ENCODE data around the gene HOXA5.
A peak's percentile ranks its signal among the peaks of the same experiment; 100 is the strongest.

Gene HOXA5

DNA sequence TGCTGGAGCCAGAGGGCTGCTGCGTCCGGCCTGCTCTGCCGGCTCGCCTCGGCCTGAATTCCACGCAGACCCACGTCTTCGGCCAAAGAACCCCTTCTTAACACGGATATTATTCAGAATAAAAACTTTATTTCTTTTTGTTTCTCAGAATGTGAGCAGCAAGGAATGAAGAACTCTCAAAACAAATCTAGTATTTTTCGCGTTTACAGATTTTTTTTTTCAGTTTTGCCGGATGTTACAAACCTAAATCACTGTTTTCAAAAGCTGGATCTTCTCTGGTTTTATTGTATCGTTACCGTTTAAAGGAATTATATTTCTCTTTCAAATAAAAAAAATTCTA is 36.6 kb downstream of the HOXA5 start:
- no peak for DNase-seq (ENCODE audit: low read depth)

GRCh38 chr7:27106181-27106900 is 37.1 kb downstream of the HOXA5 start:
- no peak for DNase-seq (ENCODE audit: low read depth)

DNA sequence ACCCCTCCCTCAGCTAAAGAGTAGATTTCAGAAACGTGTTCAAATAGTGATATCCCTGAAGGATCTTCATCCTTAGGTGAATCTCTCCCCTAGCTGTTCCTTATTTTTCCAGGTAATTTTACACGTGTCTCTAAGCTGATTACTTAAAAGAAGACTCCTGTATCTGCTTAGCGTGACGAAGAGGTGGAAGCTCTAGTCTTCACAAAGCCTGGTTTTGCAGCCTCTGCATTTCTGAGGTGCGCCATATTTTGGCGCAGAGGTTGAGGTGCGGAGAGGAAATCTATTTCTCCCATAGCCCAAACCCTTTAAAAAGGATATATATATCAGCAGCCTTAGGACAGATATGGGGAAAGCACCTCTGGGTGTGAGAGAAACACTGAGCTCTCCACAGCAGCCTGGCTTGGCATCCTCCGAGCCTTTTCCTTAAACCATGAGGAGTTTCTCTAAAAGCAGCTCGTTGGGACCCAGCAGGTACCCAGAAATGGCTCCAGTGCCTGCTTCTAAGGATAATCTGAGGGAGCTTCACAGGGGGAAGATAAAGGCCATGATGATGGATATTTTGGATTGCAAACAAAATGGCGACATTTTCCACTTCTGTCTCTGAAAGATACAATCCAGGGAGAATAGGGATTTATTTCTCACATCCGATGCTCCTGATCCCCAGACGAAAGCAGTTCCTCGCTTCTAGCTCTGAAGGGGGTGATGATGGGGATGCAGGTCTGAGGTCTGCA is 38.0 kb downstream of the HOXA5 start:
- no peak for DNase-seq (ENCODE audit: low read depth)

DNA sequence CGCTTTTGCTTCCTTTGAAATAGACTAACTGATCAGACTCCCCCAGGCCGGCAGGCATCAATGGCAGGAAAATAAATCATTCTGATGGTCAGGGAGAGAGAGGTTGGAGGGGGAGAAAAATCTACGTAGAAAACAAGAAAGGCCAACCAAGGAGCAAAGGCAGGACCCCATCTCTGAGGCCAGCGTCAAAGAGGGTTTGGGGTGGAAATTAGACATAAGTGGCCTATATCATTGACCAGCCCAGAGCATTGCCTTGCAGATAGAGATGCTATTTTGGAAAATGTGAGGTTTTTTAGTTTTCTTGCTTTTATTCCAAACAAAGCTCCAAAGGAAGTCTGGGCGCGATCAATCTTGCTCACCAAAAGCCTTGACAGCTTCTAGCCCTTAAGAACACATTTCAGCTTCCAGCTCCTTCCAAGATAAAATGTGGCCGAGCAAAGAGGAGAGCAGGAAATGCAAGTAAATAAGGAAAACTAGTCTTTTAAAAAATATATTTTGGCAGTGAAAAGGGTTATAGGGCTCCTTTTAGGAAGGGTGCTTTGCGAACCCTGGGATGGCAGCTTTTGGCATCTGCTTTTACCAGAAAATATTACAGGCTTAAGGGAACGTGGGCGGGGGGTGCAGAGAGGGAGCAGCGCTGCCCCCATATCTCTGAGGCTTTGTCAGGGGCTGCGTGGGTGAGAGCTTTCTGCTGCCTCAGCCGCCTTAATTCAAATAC is 39.0 kb downstream of the HOXA5 start:
- no peak for DNase-seq (ENCODE audit: low read depth)

DNA sequence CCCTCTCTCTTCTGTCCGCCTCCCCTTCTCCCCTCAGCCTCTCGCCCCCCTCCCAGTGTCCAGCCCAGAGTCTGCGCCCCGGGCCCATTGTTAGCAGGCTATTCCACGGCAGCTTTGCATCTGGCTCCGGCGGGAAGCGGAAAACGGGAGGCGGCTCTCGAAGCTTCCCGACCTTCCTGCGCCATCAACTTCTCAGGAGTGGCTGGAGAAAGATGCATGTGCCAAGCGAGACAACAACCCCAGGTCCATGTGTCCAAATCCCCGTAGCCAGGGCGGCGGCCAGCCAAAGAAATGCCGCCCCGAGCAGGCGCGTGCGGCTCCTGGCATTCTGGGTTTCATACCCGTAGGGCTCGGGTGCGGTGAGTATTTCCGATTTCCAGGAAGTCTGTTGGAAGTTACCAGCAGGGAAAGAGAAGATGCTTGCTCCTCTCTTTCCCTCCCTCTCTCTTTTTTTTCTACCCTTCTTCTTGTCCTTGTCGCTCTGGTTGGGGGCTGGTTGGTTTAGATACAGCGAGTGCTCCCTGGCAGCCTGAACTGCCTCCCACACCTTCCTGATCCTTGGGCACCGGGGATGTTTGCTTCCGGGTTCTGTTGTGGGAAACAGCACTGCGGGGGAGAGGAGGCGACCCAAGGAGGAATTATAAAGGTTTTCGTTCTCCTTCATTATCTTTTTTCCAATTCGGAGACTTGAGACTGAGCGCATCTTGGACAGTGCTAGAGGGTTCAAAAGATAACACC is 39.8 kb downstream of the HOXA5 start:
- no peak for DNase-seq (ENCODE audit: low read depth)

DNA sequence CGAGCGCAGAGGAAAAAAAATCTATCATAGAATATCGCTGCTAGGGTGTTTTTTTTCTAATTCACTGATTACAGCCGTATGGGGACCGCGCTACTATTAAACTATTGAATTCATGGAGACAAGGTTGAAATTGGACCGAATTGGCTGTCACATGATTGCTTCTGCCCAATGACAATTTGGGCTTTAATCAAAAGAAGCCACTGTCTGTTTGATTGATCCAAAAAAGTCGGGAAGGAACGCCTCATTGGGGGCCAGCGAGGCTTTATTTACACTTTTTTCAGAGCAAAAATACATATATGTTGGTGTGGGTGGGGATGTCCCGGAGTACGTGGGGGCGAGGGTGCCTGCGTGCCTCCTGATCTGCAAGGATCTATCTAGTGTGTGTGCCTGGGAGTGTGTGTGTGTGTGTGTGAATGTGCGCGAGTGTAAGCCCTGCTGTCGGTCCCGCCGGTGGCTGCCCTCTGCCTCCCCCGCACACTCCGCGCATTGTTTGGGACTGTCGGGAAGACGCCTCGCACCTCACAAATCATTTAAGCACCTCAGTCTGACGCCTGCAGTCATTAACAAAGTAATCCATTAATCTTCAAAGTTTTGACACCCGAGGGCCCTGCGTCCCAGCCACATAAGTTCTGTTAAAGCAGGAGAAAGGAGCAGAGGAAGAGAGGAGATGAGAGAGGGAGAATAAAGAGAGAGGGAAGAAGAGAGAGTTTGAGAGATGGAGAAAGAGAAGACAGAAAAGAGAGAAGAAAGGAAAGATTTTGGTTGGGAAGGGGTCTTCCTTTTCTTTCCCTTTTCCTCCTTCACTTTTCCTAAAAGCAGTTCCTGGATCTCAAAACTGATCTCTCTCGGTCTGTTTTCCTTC is 40.7 kb downstream of the HOXA5 start, which contains the start of gene HOXA2:
HOXA2 (minus strand) TSS at position 103 of the 862 bp plus-strand sequence. CDS start 183 bp downstream, outside the sequence.
- no peak for DNase-seq (ENCODE audit: low read depth)

DNA sequence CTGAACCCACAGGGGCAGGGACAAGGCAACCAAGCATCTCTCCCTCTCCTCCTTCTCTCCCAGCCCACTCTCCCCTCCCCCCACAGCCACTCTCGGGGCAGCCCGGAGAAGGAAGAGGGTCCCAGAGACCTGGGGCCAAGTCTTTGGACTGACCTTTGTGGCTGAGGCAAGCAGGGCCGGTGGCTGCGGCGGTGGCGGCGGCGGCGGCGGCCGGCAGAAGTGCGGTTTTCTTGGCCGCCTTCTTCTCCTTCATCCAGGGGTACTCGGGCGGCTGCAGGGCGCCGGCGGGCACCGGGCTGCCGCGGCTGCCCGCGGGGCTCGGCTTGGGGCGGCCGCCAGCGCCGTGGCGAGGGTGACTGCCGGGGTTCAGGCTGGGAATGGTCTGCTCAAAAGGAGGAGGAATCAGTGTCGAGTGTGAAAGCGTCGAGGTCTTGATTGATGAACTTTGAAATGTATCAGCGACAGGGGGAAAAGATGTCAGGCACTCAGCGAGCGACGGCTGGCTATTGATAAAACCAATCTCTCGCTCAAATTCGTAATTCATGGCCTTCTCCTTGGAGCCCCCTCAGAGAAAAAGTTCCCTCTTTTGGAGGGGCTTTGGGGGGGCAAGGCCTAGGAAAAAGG is 41.4 kb downstream of the HOXA5 start:
- DNase-seq (ENCODE audit: low read depth) = no peak

DNA sequence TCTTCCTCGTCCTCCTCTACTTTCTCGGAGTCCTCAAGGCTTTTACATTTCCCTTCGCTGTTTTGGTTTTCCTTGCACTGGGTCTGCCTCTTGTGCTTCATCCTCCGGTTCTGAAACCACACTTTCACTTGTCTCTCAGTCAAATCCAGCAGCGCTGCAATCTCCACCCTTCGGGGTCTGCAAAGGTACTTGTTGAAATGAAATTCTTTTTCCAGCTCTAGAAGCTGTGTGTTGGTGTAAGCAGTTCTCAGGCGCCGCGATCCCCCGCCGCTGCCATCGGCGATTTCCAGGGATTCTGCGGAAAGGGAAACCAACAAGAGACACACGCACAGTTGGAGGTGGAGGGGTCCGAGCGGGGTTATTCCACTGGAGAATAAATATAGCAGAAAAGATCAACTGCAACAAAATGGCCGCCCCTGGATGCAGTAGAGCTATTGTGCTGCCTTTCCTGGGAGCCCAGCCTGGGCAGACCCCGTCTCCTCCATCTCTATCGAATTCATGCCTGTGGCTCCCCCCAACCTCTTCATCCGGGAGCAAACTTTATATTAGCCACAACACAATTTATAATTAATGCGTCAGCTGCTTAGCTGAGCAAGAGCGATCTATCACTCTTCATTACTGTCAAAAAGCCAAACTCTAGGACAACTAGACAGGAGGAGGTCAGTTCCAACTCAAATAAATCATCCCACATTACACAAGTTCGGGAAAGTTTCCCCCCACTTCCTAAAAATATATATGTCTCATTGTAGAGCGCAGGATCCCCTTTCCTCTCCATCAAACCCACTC is 42.1 kb downstream of the HOXA5 start:
- DNase-seq (ENCODE audit: low read depth) = no peak

DNA sequence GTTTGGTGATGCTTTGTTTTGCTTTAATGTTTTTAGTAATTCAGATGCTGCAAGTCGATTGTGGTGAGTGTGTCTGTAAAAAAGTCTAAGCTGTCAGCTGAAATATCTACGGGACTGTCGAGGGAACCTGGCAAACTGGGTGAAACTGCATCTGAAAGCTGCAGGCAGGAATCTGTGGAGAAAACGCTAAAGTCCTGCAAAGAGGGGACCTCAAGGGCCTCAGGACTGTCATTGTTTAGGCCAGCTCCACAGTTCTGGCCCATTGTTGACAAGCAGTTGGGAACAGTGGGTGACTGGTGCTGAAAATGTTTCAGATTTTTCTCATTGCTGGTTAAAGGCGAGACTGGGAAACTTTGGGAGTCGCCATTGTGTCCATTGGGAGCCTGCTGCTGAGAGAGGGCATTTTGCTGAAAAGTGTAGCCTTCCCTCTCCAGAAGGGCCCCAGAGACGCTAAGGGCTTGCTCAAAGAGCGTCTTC is 42.7 kb downstream of the HOXA5 start:
- no peak for DNase-seq (ENCODE audit: low read depth)

- no peak for DNase-seq (ENCODE audit: low read depth)
Observed at GRCh38 chr7:27099453-27100370, 43.8 kb downstream of the HOXA5 start.

DNA sequence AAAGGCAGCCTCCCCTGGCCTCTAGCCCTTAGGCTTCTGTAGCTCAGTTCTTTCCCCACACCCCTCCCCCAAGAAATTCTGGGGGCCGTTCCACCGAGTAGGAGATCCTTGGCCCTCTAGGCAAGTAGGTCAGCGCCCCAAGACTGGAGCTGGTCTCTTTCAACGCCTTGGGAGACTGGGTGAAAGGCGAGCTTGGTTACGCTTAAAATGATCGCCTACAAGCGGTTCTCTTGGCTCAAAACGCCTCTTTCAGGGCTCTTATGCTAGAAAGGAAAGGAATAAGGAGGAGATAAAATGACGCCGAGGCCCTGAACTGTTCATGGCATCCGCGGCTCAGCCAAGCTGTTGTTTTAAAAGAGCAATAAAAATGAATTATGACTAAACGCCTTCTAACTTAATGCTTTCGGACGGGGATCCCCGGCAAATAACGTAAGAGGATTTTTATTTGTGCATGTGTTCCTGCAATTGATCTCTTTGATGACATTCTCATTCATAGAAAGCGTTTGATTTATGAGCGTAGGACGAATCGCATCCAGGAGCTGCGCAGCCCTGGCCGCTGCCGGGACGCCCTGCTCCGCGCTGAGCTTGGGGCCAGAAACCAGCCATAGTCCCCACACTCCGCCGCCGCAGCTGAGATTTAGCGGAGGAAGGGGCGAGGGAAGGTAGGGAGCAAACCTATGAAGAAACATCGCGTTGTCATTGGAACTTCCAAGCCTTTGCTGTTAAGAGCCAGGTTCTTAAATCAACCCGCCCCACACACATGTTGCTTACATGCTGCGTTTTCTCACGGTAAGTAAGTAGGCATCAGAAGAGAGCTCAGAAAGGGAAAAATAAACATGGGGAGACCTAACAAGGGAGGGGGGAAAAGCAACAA is 44.7 kb downstream of the HOXA5 start:
- no peak for DNase-seq (ENCODE audit: low read depth)

- no peak for DNase-seq (ENCODE audit: low read depth)
Observed at GRCh38 chr7:27097686-27098577, 45.5 kb downstream of the HOXA5 start.

- peak; percentile 25 for DNase-seq (ENCODE audit: low read depth)
Observed at GRCh38 chr7:27096768-27097514, 46.5 kb downstream of the HOXA5 start.

- peak; percentile 77 for DNase-seq (ENCODE audit: low read depth)
Observed at GRCh38 chr7:27095897-27096767, 47.3 kb downstream of the HOXA5 start, which contains the start of gene HOXA1. Gene HOXA1 (minus strand): TSS chr7:27096000. CDS start chr7:27095912, 88 bp downstream.
